Hepatocyte (in vitro differentiated cells): Measurements from ENCODE around the gene ZFYVE9. TPM values are rescaled to one million over a fixed set of nuclear protein-coding genes. Genes with fewer than 3 reads are reported as not detected.

Experiments used
- DNase-seq: peaks from one replicate; pipeline ENCODE4 v3.0.0-alpha.2; 2016; ENCODE audit warnings: low spot score
- H2AFZ ChIP-seq: fragments of 200-600 bp; sonication (generic); 2 replicates; pipeline ENCODE4 v1.6.0; 2016; ENCODE audit warnings: antibody characterized with exemption, mild to moderate bottlenecking
- H3K27ac ChIP-seq: fragments of 200-600 bp; sonication (generic); 2 replicates; pipeline ENCODE4 v1.5.1; 2016; ENCODE audit warnings: mild to moderate bottlenecking
- H3K27me3 ChIP-seq: fragments of 200-600 bp; sonication (generic); 2 replicates; pipeline ENCODE4 v1.6.1; 2016
- H3K36me3 ChIP-seq: fragments of 200-600 bp; sonication (generic); replicated peaks from 2 replicates; pipeline ENCODE4 v1.5.1; 2016; ENCODE audit warnings: low read depth; ENCODE audit not compliant: insufficient read depth
- H3K4me1 ChIP-seq: fragments of 200-600 bp; sonication (generic); 2 replicates; pipeline ENCODE4 v1.5.1; 2016; ENCODE audit warnings: mild to moderate bottlenecking, moderate library complexity; ENCODE audit not compliant: insufficient read depth
- H3K4me2 ChIP-seq: fragments of 200-600 bp; sonication (generic); 2 replicates; pipeline ENCODE4 v1.6.0; 2016
- H3K4me3 ChIP-seq: fragments of 200-600 bp; sonication (generic); 2 replicates; pipeline ENCODE4 v1.5.1; 2016; ENCODE audit warnings: mild to moderate bottlenecking
- H3K79me2 ChIP-seq: fragments of 200-600 bp; sonication (generic); 2 replicates; pipeline ENCODE4 v1.6.0; 2017; ENCODE audit warnings: mild to moderate bottlenecking
- H3K9me2 ChIP-seq: fragments of 200-600 bp; sonication (generic); replicated peaks from 2 replicates; pipeline ENCODE4 v1.6.0; 2017; ENCODE audit warnings: mild to moderate bottlenecking; ENCODE audit not compliant: insufficient read depth
- H3K9me3 ChIP-seq: fragments of 200-600 bp; sonication (generic); 2 replicates; pipeline ENCODE4 v1.5.1; 2016; ENCODE audit warnings: low read depth, mild to moderate bottlenecking
- H4K20me1 ChIP-seq: fragments of 200-600 bp; sonication (generic); 2 replicates; pipeline ENCODE4 v1.6.0; 2016; ENCODE audit warnings: mild to moderate bottlenecking; ENCODE audit not compliant: insufficient read depth, poor library complexity, severe bottlenecking
- CTCF ChIP-seq: fragments of 200-600 bp; sonication (generic); IDR thresholded peaks from 2 replicates; pipeline ENCODE4 v1.5.1; 2016; ENCODE audit warnings: antibody characterized with exemption, mild to moderate bottlenecking; ENCODE audit not compliant: poor library complexity
- EZH2 ChIP-seq: fragments of 200-600 bp; sonication (generic); IDR thresholded peaks from 2 replicates; pipeline ENCODE4 v1.6.1; 2016; ENCODE audit warnings: antibody characterized with exemption, mild to moderate bottlenecking, borderline replicate concordance
- EZH2phosphoT487 ChIP-seq: fragments of 200-600 bp; sonication (generic); IDR thresholded peaks from one replicate; pipeline ENCODE4 v1.6.1; 2018; ENCODE audit warnings: antibody characterized with exemption, mild to moderate bottlenecking, low read depth, moderate library complexity; ENCODE audit not compliant: unreplicated experiment, severe bottlenecking
- WGBS: methylation state at CpG from one replicate; pipeline ENCODE4 v1.1.6; 2016; ENCODE audit warnings: low lambda C conversion rate; ENCODE audit errors: missing lambda C conversion rate; 5-methylcytosine and 5-hydroxymethylcytosine counted together
- polyA plus RNA-seq: library from polyadenylated mRNA; unstranded; fragments of >200 nt; fragmentation: Nextera tagmentation; extraction: Ambion mirVana; gene quantifications from 2 replicates; pipeline ENCODE4 v1.2.1, GENCODE V29; 2016
- total RNA-seq: library from RNA; depleted of rRNA; stranded (reverse); fragments of >200 nt; gene quantifications from 2 replicates; pipeline ENCODE4 v1.2.3, GENCODE V29; 2014

Gene ZFYVE9
- total and polyA plus RNA-seq, 2 experiments from 2014 or later, result 4.6 to 29.0 TPM

GRCh38 chr1:52229494-52229893 is 87.6 kb downstream of the ZFYVE9 start:
- WGBS, result 96% methylated on average over 3 of the region's 3 CpGs
- no peaks in the 10 kb centered on the region for H3K79me2 ChIP-seq
- no peaks in the 10 kb centered on the region for H3K9me2 ChIP-seq
- no peak overlapping the region for H2AFZ ChIP-seq
- no peak overlapping the region for H3K27ac ChIP-seq
- DNase-seq, result no peak
- no peak overlapping the region for H3K4me3 ChIP-seq
- H3K4me2 ChIP-seq, result no peak overlapping the region
- no peaks in the 10 kb centered on the region for H3K4me1 ChIP-seq
- no peaks in the 10 kb centered on the region for H4K20me1 ChIP-seq
- TF ChIP-seq EZH2phosphoT487 (no peak), EZH2 (no peak), CTCF (no peak)
- H3K27me3 ChIP-seq, result no peaks in the 10 kb centered on the region
- H3K9me3 ChIP-seq, result no peaks in the 10 kb centered on the region
- H3K36me3 ChIP-seq, result no peaks in the 10 kb centered on the region

GRCh38 chr1:52233463-52233862 is 91.6 kb downstream of the ZFYVE9 start:
- WGBS, result 100% methylated on average over 1 of the region's 1 CpG

DNA sequence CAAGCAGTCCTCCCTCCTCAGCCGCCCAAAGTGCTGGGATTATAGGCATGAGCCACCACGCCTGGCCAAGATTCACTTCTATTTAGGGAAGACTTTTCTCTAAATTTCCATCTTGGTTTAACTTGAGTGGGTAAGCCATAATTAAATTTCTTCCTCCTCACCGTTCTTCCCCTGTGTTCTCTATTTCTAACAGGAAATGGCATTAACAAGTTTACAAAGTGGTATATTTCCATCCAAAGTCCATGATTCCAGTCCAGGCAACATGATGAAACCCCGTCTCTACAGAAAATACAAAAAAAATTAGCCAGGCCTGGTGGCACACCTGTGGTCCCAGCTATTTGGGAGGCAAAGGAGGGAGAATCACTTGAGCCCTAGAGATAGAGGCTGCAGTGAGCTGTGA is 92.1 kb downstream of the ZFYVE9 start:
- Histone ChIP-seq H3K9me2 (no peaks in the 10 kb centered on the region), H3K27me3 (no peaks in the 10 kb centered on the region), H3K4me2 (no peak overlapping the region), H3K9me3 (no peaks in the 10 kb centered on the region), H2AFZ (no peak overlapping the region), H4K20me1 (no peaks in the 10 kb centered on the region), H3K27ac (peak overlapping the region; percentile 48), H3K4me1 (no peaks in the 10 kb centered on the region), H3K36me3 (no peaks in the 10 kb centered on the region), H3K79me2 (no peaks in the 10 kb centered on the region), H3K4me3 (no peak overlapping the region)
- TF ChIP-seq EZH2phosphoT487 (no peak), EZH2 (no peak), CTCF (no peak)
- no peak for DNase-seq
- WGBS, result 92% methylated on average over 4 of the region's 4 CpGs

More at GRCh38 chr1:52233463-52233862, 91.6 kb downstream of the ZFYVE9 start:
- Histone ChIP-seq H2AFZ (no peak overlapping the region), H3K27me3 (no peaks in the 10 kb centered on the region), H3K36me3 (no peaks in the 10 kb centered on the region), H3K4me1 (no peaks in the 10 kb centered on the region), H3K9me2 (no peaks in the 10 kb centered on the region), H3K4me3 (no peak overlapping the region), H3K9me3 (no peaks in the 10 kb centered on the region), H3K4me2 (no peak overlapping the region), H4K20me1 (no peaks in the 10 kb centered on the region), H3K27ac (no peak overlapping the region), H3K79me2 (no peaks in the 10 kb centered on the region)
- no peak for TF ChIP-seq EZH2phosphoT487
- no peak for TF ChIP-seq EZH2
- TF ChIP-seq CTCF, result no peak
- no peak for DNase-seq

DNA sequence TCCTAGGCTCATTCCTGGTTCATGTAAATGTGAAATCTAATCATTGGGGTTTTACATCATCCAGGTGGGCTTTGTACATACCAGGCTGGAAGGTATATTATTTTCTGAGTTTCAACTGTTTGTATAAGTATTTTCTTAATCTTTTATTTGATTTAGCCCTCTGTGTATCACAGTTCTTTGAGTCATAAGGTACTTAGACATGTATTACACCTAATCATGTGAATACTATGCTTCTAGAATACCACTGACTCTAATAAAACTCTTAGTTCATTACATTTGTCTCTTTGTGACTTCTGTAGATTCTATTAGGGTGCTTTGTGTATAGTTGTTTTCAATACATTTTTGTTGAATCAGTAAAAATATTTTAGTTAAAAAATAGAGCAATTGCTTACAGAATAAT is 92.8 kb downstream of the ZFYVE9 start:
- H3K79me2 ChIP-seq, result no peaks in the 10 kb centered on the region
- no peaks in the 10 kb centered on the region for H3K9me3 ChIP-seq
- no peaks in the 10 kb centered on the region for H3K27me3 ChIP-seq
- peak overlapping the region; percentile 48 for H3K27ac ChIP-seq
- H3K9me2 ChIP-seq, result no peaks in the 10 kb centered on the region
- H3K4me3 ChIP-seq, result no peak overlapping the region
- H3K4me1 ChIP-seq, result no peaks in the 10 kb centered on the region
- H3K4me2 ChIP-seq, result no peak overlapping the region
- no peak overlapping the region for H2AFZ ChIP-seq
- TF ChIP-seq EZH2 (no peak), EZH2phosphoT487 (no peak), CTCF (no peak)
- no peaks in the 10 kb centered on the region for H4K20me1 ChIP-seq
- H3K36me3 ChIP-seq, result no peaks in the 10 kb centered on the region
- no peak for DNase-seq
